CD4-positive, alpha-beta T cell (primary cell): ENCODE results near the gene UBAP2L. TPM values are rescaled to one million over a fixed set of nuclear protein-coding genes. Genes with fewer than 3 reads are reported as not detected.

Source experiments
- ATAC-seq: fragments of 200-7000 bp; cut with Tn5 transposase; one replicate; pipeline ENCODE4 v1.10.0; 2022; ENCODE audit warnings: mild to moderate bottlenecking; ENCODE audit not compliant: poor library complexity
- CTCF ChIA-PET: fragments of 350-600 bp; sonication (Branson Sonifier 250); formaldehyde crosslinking; loops from one replicate; lab custom pipeline; 2021; ENCODE audit warnings: antibody characterized with exemption, inconsistent platforms; lab: Charles Lee
- POLR2A ChIA-PET: fragments of 350-600 bp; sonication (Branson Sonifier 250); formaldehyde crosslinking; loops from one replicate; lab custom pipeline; 2021; ENCODE audit warnings: antibody characterized with exemption, inconsistent platforms; lab: Charles Lee
- DNase-seq, 14 experiments: peaks; one replicate each; pipeline ENCODE4 v3.0.0-alpha.2; 2013 to 2020; ENCODE audit warnings: mixed read lengths in 2 of 14
- H3K27ac ChIP-seq, 2 donors: one replicate each; pipeline versions ENCODE4 v1.5.1 to v1.7.0; 2013; ENCODE audit warnings: low read length in 2 of 2, low read depth in 1 of 2, mild to moderate bottlenecking in 1 of 2
- H3K27me3 ChIP-seq, 2 experiments: 1 replicate in 1 of 2; 2 replicates in 1 of 2; pipeline versions ENCODE4 v1.6.1 to v1.7.0; 2013; ENCODE audit warnings: low read length in 2 of 2, control low read depth in 1 of 2, mild to moderate bottlenecking in 1 of 2, moderate library complexity in 1 of 2; ENCODE audit not compliant: insufficient read depth in 2 of 2, control insufficient read depth in 1 of 2
- H3K36me3 ChIP-seq: one replicate; pipeline ENCODE4 v1.6.1; 2013; ENCODE audit warnings: low read length, control low read depth; ENCODE audit not compliant: insufficient read depth
- H3K4me1 ChIP-seq: one replicate; pipeline ENCODE4 v1.6.1; 2013; ENCODE audit warnings: low read length, control low read depth; ENCODE audit not compliant: insufficient read depth
- H3K4me3 ChIP-seq: one replicate; pipeline ENCODE4 v1.5.1; 2013; ENCODE audit warnings: mild to moderate bottlenecking, low read length, moderate library complexity
- H3K9me3 ChIP-seq, 2 experiments: 1 replicate in 1 of 2; 2 replicates in 1 of 2; pipeline versions ENCODE4 v1.6.1 to v1.7.0; 2013; ENCODE audit warnings: low read length in 2 of 2, mild to moderate bottlenecking in 2 of 2, control low read depth in 1 of 2, moderate library complexity in 1 of 2; ENCODE audit not compliant: control insufficient read depth in 1 of 2, insufficient read depth in 1 of 2
- H3K27ac Mint-ChIP-seq: one replicate; pipeline ENCODE4 v1.8.0; 2020; ENCODE audit warnings: mixed read lengths
- H3K27me3 Mint-ChIP-seq: one replicate; pipeline ENCODE4 v1.8.0; 2021; ENCODE audit warnings: mixed read lengths
- H3K36me3 Mint-ChIP-seq: one replicate; pipeline ENCODE4 v1.8.0; 2021; ENCODE audit warnings: low read depth, mixed read lengths
- H3K4me1 Mint-ChIP-seq: one replicate; pipeline ENCODE4 v1.8.0; 2021; ENCODE audit warnings: low read depth, mixed read lengths
- H3K4me3 Mint-ChIP-seq: one replicate; pipeline ENCODE4 v1.8.0; 2020; ENCODE audit warnings: mild to moderate bottlenecking, mixed read lengths
- H3K9me3 Mint-ChIP-seq: one replicate; pipeline ENCODE4 v1.8.0; 2020; ENCODE audit warnings: mixed read lengths
- CTCF ChIP-seq: fragments of 200-600 bp; IDR thresholded peaks from one replicate; pipeline ENCODE4 v1.8.0; 2022; ENCODE audit warnings: antibody characterized with exemption, mild to moderate bottlenecking
- intact Hi-C, 2 experiments: fragments of 100-400 bp; cut with DNase I in 1 of 2; cut with micrococcal nuclease in 1 of 2; formaldehyde crosslinking; loops; one replicate each; pipeline versions ENCODE4 v1.15.1 to v1.9.0; 2023 to 2025; cut with DNase I, micrococcal nuclease
- total RNA-seq, 174 experiments: library from RNA in 2 of 174; stranded (reverse) in 2 of 174; gene quantifications; one replicate each; pipeline ENCODE4 v1.2.3 and lab custom pipeline; 2021 to 2026

UBAP2L gene
- total RNA-seq, 2 experiments from 2014 or later = 224 to 234 TPM

GRCh38 chr1:154191990-154192461 is 28.7 kb upstream of the UBAP2L start, which contains the start of gene TPM3:
TSS of gene TPM3 (minus strand) at chr1:154192100. CDS start at chr1:154192018, 82 bp downstream.
- ChIA-PET CTCF (interaction anchor here (0.7 kb wide), 1 partner anchor 183 kb away, joined by 3 read pairs; no protein-coding TSS in a partner anchor), POLR2A (interaction anchor here (1.1 to 1.2 kb wide), 2 partner anchors 12 to 201 kb away, joined by 3 to 5 read pairs; partner anchors contain the start of gene RPS27)
- DNase-seq (no peak), ATAC-seq (no peak)
- intact Hi-C loops = loop anchor here in 1 of 2 experiments (10.0 kb wide), 1 partner anchor 363 kb away; the partner anchor contains the start of gene UBE2Q1
- Mint-ChIP-seq H3K36me3 (no peaks in the 10 kb centered on the region), H3K27me3 (peaks cover 25% of the 10 kb centered on the region), H3K9me3 (no peaks in the 10 kb centered on the region), H3K27ac (no peak within 1 kb of the TSS), H3K4me3 (no peak within 1 kb of the TSS), H3K4me1 (no peaks in the 10 kb centered on the region)
- no peaks in the 10 kb centered on the region for H3K9me3 ChIP-seq
- no peak within 1 kb of the TSS for H3K4me3 ChIP-seq
- no peaks in the 10 kb centered on the region for H3K36me3 ChIP-seq
- no peaks in the 10 kb centered on the region for H3K4me1 ChIP-seq
- H3K27me3 ChIP-seq = peaks cover 0 to 17% of the 10 kb centered on the region in 2 experiments
- TF ChIP-seq CTCF = no peak
- H3K27ac ChIP-seq = no peak within 1 kb of the TSS

GRCh38 chr1:154192476-154192875 is 28.3 kb upstream of the UBAP2L start:
- H3K36me3 ChIP-seq = no peaks in the 10 kb centered on the region
- no peaks in the 10 kb centered on the region for H3K4me1 Mint-ChIP-seq
- ATAC-seq = no peak
- no peak for DNase-seq
- peaks cover 25% of the 10 kb centered on the region for H3K27me3 Mint-ChIP-seq
- POLR2A ChIA-PET = interaction anchor here (1.1 to 1.2 kb wide), 2 partner anchors 12 to 202 kb away, joined by 3 to 5 read pairs; partner anchors contain the start of gene RPS27
- H3K4me3 ChIP-seq = no peak overlapping the region
- H3K9me3 ChIP-seq = no peaks in the 10 kb centered on the region
- H3K36me3 Mint-ChIP-seq = no peaks in the 10 kb centered on the region
- H3K4me3 Mint-ChIP-seq = no peak overlapping the region
- no peak overlapping the region for H3K27ac Mint-ChIP-seq
- peaks cover 0 to 17% of the 10 kb centered on the region in 2 experiments for H3K27me3 ChIP-seq
- no peaks in the 10 kb centered on the region for H3K4me1 ChIP-seq
- intact Hi-C loops = loop anchor here in 1 of 2 experiments (10.0 kb wide), 1 partner anchor 362 kb away; the partner anchor contains the start of gene UBE2Q1
- no peak for TF ChIP-seq CTCF
- H3K27ac ChIP-seq = no peak overlapping the region
- CTCF ChIA-PET = interaction anchor here (0.7 kb wide), 1 partner anchor 183 kb away, joined by 3 read pairs; no protein-coding TSS in a partner anchor
- H3K9me3 Mint-ChIP-seq = no peaks in the 10 kb centered on the region

- DNase-seq (no peak), ATAC-seq (no peak)
- Histone ChIP-seq H3K36me3 (no peaks in the 10 kb centered on the region), H3K9me3 (no peaks in the 10 kb centered on the region), H3K4me1 (no peaks in the 10 kb centered on the region), H3K27me3 (peaks cover 0 to 17% of the 10 kb centered on the region in 2 experiments), H3K27ac (no peak overlapping the region), H3K4me3 (no peak overlapping the region)
- no peak overlapping the region for H3K27ac Mint-ChIP-seq
- H3K9me3 Mint-ChIP-seq = no peaks in the 10 kb centered on the region
- no peaks in the 10 kb centered on the region for H3K4me1 Mint-ChIP-seq
- intact Hi-C loops = loop anchor here in 1 of 2 experiments (10.0 kb wide), 1 partner anchor 361 kb away; the partner anchor contains the start of gene UBE2Q1
- H3K4me3 Mint-ChIP-seq = no peak overlapping the region
- no peaks in the 10 kb centered on the region for H3K36me3 Mint-ChIP-seq
- TF ChIP-seq CTCF = no peak
- peaks cover 20% of the 10 kb centered on the region for H3K27me3 Mint-ChIP-seq
- CTCF ChIA-PET = no interaction called here
- POLR2A ChIA-PET = no interaction called here
Measured at GRCh38 chr1:154193821-154194220, 26.9 kb upstream of the UBAP2L start.
